Eye (tissue), 1 donor: ENCODE results near the gene EIF4E3.

ENCODE experiments used
- DNase-seq: peaks from one replicate; pipeline ENCODE4 v3.0.0-alpha.2; 2015

EIF4E3 gene

GRCh38 chr3:71641674-71642073 lies 83.5 kb downstream of the EIF4E3 start:
- DNase-seq: no peak

GRCh38 chr3:71640331-71640983 lies 84.7 kb downstream of the EIF4E3 start:
- no peak for DNase-seq

- DNase-seq: peak; percentile 33
Measured at GRCh38 chr3:71636482-71636881, 88.7 kb downstream of the EIF4E3 start.

- peak; percentile 37 for DNase-seq
Measured at GRCh38 chr3:71636001-71636400, 89.2 kb downstream of the EIF4E3 start.

- no peak for DNase-seq
Measured at GRCh38 chr3:71634671-71635070, 90.5 kb downstream of the EIF4E3 start.

- no peak for DNase-seq
Measured at GRCh38 chr3:71629711-71630110, 95.5 kb downstream of the EIF4E3 start.

- no peak for DNase-seq
Measured at GRCh38 chr3:71629289-71629688, 95.9 kb downstream of the EIF4E3 start.

- DNase-seq: no peak
Measured at GRCh38 chr3:71628522-71628921, 96.7 kb downstream of the EIF4E3 start.

- no peak for DNase-seq
Measured at GRCh38 chr3:71625676-71626075, 99.5 kb downstream of the EIF4E3 start.
